K562 (cell line): ENCODE measurements around the gene STIL. TPM values are rescaled to one million over a fixed set of nuclear protein-coding genes. Genes with fewer than 3 reads are reported as not detected.
A peak's percentile ranks its signal among the peaks of the same experiment; 100 is the strongest.

Source experiments
- AFF4 ChIP-seq: sonication (generic); formaldehyde crosslinking; IDR thresholded peaks from 2 replicates; pipeline ENCODE4 v1.8.0; 2023; ENCODE audit warnings: mild to moderate bottlenecking, missing genetic modification reagents
- CBX3 ChIP-seq, 2 experiments: IDR thresholded peaks; 1 replicate in 1 of 2; 2 replicates in 1 of 2; pipeline ENCODE4 v1.6.1; 2012; ENCODE audit warnings: inconsistent platforms in 2 of 2, low read length in 2 of 2, borderline replicate concordance in 1 of 2, control low read depth in 1 of 2
- CBX5 ChIP-seq: IDR thresholded peaks from 2 replicates; pipeline ENCODE4 v1.6.1; 2014; ENCODE audit warnings: low read depth, borderline replicate concordance
- CREBBP ChIP-seq: IDR thresholded peaks from one replicate; pipeline ENCODE4 v1.6.1; 2012; ENCODE audit warnings: low read depth, mild to moderate bottlenecking, control low read depth, inconsistent platforms, low read length
- CSDE1 ChIP-seq, 2 experiments: fragments of 450-650 bp; IDR thresholded peaks; 2 replicates each; pipeline ENCODE4 v1.6.1; 2016; ENCODE audit warnings: mild to moderate bottlenecking in 1 of 2
- ELF2 ChIP-seq: fragments of 250-450 bp; sonication (Bioruptor Pico); IDR thresholded peaks from 2 replicates; pipeline ENCODE4 v1.5.0; 2021; ENCODE audit warnings: mild to moderate bottlenecking
- GMEB1 ChIP-seq: fragments of 250-450 bp; sonication (Bioruptor Pico); IDR thresholded peaks from 2 replicates; pipeline ENCODE4 v1.4.0; 2020; ENCODE audit warnings: mild to moderate bottlenecking
- GTF2E2 ChIP-seq: fragments of 200-800 bp; sonication (Bioruptor generic); IDR thresholded peaks from 2 replicates; pipeline ENCODE4 v1.6.1; 2016; ENCODE audit warnings: missing genetic modification characterization, missing compliant biosample characterization
- HNRNPL ChIP-seq: fragments of 200-400 bp; formaldehyde crosslinking; IDR thresholded peaks from 2 replicates; pipeline ENCODE4 v1.6.1; 2017; ENCODE audit warnings: low read depth, mild to moderate bottlenecking, low read length
- MEF2A ChIP-seq: IDR thresholded peaks from 2 replicates; pipeline ENCODE4 v1.6.1; 2011; ENCODE audit warnings: low read depth, mild to moderate bottlenecking, low read length, moderate library complexity; ENCODE audit not compliant: control insufficient read depth
- POLR2AphosphoS5 ChIP-seq: IDR thresholded peaks from 2 replicates; pipeline ENCODE4 v1.6.1; 2011; ENCODE audit warnings: mild to moderate bottlenecking, low read depth, low read length, moderate library complexity; ENCODE audit not compliant: control insufficient read depth, insufficient read depth
- PTTG1 ChIP-seq: fragments of 450-650 bp; IDR thresholded peaks from 2 replicates; pipeline ENCODE4 v1.6.1; 2016; ENCODE audit warnings: low read depth, mild to moderate bottlenecking, missing genetic modification characterization, missing compliant biosample characterization
- SIRT6 ChIP-seq: IDR thresholded peaks from one replicate; pipeline ENCODE4 v1.6.1; 2012; ENCODE audit warnings: low read depth, mild to moderate bottlenecking, control low read depth, inconsistent platforms, low read length, moderate library complexity
- SMARCC2 ChIP-seq: fragments of 450-650 bp; IDR thresholded peaks from 2 replicates; pipeline ENCODE4 v1.6.1; 2017; ENCODE audit warnings: antibody characterized with exemption, moderate library complexity, mild to moderate bottlenecking, low read depth
- STAT5B ChIP-seq: fragments of 250-450 bp; sonication (Bioruptor Pico); IDR thresholded peaks from 2 replicates; pipeline ENCODE4 v1.8.0; 2021; ENCODE audit warnings: mild to moderate bottlenecking, inconsistent platforms
- ZBTB34 ChIP-seq: fragments of 250-450 bp; sonication (Bioruptor Pico); IDR thresholded peaks from 2 replicates; pipeline ENCODE4 v1.8.0; 2021; ENCODE audit warnings: mild to moderate bottlenecking, moderate library complexity
- ZBTB49 ChIP-seq: sonication (generic); formaldehyde crosslinking; IDR thresholded peaks from 2 replicates; pipeline ENCODE4 v1.8.0; 2022; ENCODE audit warnings: missing genetic modification reagents, mild to moderate bottlenecking, borderline replicate concordance
- ZNF134 ChIP-seq: fragments of 250-450 bp; sonication (Bioruptor Pico); conservative IDR thresholded peaks from 2 replicates; pipeline ENCODE4 v1.4.0; 2020
- ZNF174 ChIP-seq: fragments of 250-450 bp; sonication (Bioruptor Pico); IDR thresholded peaks from 2 replicates; pipeline ENCODE4 v1.4.0; 2020; ENCODE audit warnings: mild to moderate bottlenecking
- polyA plus RNA-seq, 8 experiments: library from polyadenylated mRNA; depleted of rRNA in 4 of 8; stranded (reverse) in 5 of 8; unstranded in 3 of 8; fragments of >200 nt; fragmentation: Nextera tagmentation in 2 of 8; fragmentation: Illumina TruSeq in 1 of 8; extraction: Ambion mirVana in 2 of 8; extraction: Trizol in 1 of 8; gene quantifications; 2 replicates each; pipeline versions ENCODE4 v1.2.1 to v1.2.3, GENCODE V29; 2011 to 2014; ENCODE audit warnings: inconsistent platforms in 1 of 8, missing spikeins in 1 of 8
- total RNA-seq, 7 experiments: library from RNA; depleted of rRNA in 6 of 7; stranded (reverse); fragments of >200 nt in 6 of 7; fragmentation: Illumina TruSeq in 2 of 7; extraction: Trizol in 2 of 7; gene quantifications; 2 replicates each; pipeline versions ENCODE4 v1.2.1 to v1.2.3, GENCODE V29; 2011 to 2021; ENCODE audit warnings: low replicate concordance in 1 of 7

STIL gene
- total and polyA plus RNA-seq, 9 of the 15 experiments (the other 6 are each of a cell fraction or from before 2014, with no cell fraction given), result 10.5 to 77.4 (median 39.6) TPM

- TF ChIP-seq CREBBP (no peak), PTTG1 (tag) (no peak), CBX3 (IDR thresholded peaks at IDR 0.05; ENCODE audit: borderline replicate concordance in 1 of 2, low read length in 2 of 2) (no peak; a peak in 1 of 3 replicates), STAT5B (CRISPR knock-in tag) (no peak), CSDE1 (IDR thresholded peaks at IDR 0.05) (0 out of 4 replicates have a peak, but pooled peaks of 1 of the 2 experiments have one; percentile 52), SIRT6 (no peak), POLR2AphosphoS5 (peak; percentile 92), ZNF174 (CRISPR knock-in tag) (no peak), CBX5 (no peak), ELF2 (CRISPR knock-in tag) (no peak), AFF4 (peak; percentile 53; the same call in 1 of the 2 replicates), MEF2A (0 out of 2 replicates have a peak, but pooled peaks have one; percentile 45), ZNF134 (CRISPR knock-in tag) (no peak), SMARCC2 (no peak), HNRNPL (no peak), GMEB1 (CRISPR knock-in tag) (peak; percentile 88), ZBTB49 (CRISPR knock-in tag) (no peak), ZBTB34 (CRISPR knock-in tag) (no peak), GTF2E2 (peak; percentile 96)
Measured at GRCh38 chr1:47313915-47314664, at the start of gene STIL (continued).
